Measurements from ENCODE around the gene RPTOR.

RPTOR gene

DNA sequence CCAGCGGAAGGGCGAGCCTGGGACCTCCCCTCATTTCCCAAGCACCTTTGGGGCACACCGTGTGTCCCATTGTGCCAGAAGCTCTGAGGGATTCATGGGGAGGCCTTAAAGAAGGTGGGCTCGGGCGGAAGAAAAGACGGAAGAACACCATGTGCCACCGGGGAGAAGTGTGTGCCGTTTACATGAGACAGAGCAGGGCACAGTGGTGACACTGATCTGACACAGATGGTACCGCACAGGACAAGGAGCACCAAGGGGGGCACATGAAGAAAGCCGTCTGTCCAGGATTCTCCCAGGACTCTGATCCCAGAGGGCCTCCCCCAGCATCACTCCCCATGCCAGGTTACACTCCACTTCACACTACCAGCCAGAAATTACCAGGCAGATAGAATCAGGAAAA is 318.3 kb downstream of the RPTOR start:
- TF ChIP-seq CTCF (IDR thresholded peaks at IDR 0.05; ENCODE audit: control insufficient read depth, extremely low read depth, insufficient read depth) = no peak
- no peak overlapping the region for H3K4me3 ChIP-seq (ENCODE audit: low read depth, low read length)
- no peak for DNase-seq (ENCODE audit: low read depth)

- no peak overlapping the region for H3K4me3 ChIP-seq (ENCODE audit: low read depth, low read length)
- no peak for TF ChIP-seq CTCF (IDR thresholded peaks at IDR 0.05; ENCODE audit: control insufficient read depth, extremely low read depth, insufficient read depth)
Observed at GRCh38 chr17:80863626-80864025, 319.0 kb downstream of the RPTOR start.

DNA sequence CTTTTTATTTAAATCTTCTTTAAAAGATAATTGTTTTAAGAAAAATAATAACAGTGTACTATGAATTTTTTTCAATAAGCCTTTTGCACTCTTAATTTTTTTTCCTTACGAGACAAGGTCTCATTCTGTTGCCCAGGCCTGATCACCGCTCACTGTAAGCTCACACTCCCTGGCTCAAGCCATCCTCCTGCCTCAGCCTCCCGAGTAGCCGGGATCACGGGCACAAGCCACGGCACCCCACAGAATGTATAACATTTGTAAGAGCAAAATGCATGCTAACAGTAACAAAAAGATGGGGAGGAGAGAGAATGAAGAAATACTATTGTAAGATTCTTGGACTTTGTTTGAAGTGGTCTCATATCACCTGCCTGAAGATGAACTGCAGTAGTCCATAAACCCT is 320.1 kb downstream of the RPTOR start:
- DNase-seq (ENCODE audit: low read depth) = no peak

More at GRCh38 chr17:80863626-80864025, 319.0 kb downstream of the RPTOR start:
- no peak for DNase-seq (ENCODE audit: low read depth)

DNA sequence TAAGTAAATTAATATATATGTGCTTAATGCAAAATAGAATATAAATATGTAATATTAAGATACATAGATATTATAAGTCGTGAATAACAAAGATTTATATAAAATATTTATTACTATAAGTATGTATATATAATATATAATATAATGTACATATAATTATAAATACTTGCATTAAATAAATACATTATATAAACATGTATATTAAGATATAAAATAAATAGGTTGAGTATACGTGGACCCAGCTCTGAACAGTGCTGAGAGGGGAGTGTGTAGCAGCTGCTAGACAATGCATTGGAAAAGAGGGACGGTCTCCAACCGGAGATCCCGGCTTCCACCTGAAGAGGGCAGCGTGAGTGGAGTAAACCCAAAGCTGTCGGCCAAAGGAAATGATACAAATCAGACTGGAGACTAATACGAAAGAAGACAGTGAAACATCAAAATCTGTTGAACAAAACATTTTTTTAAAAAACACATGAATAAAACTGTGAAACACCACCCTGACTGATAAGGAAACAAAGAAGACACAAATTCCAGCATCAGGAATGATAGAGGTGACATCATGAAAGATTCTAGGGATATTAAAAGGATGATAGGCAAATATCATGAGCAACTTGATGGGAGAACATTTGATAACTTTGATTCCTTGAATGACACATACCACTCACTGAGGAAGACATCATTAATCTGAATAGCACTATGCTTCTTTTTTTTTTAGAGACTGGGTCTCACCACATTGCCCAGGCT is 321.6 kb downstream of the RPTOR start:
- DNase-seq (ENCODE audit: low read depth) = no peak
- peak; percentile 82 for TF ChIP-seq CTCF (IDR thresholded peaks at IDR 0.05; ENCODE audit: control insufficient read depth, extremely low read depth, insufficient read depth)
- no peak overlapping the region for H3K4me3 ChIP-seq (ENCODE audit: low read depth, low read length)

More for the DNA sequence above, 320.1 kb downstream of the RPTOR start:
- no peak overlapping the region for H3K4me3 ChIP-seq (ENCODE audit: low read depth, low read length)
- no peak for TF ChIP-seq CTCF (IDR thresholded peaks at IDR 0.05; ENCODE audit: control insufficient read depth, extremely low read depth, insufficient read depth)

GRCh38 chr17:80868022-80868609 is 323.5 kb downstream of the RPTOR start:
- no peak for DNase-seq (ENCODE audit: low read depth)
- TF ChIP-seq CTCF (IDR thresholded peaks at IDR 0.05; ENCODE audit: control insufficient read depth, extremely low read depth, insufficient read depth) = no peak
- no peak overlapping the region for H3K4me3 ChIP-seq (ENCODE audit: low read depth, low read length)

GRCh38 chr17:80869481-80870145 is 325.0 kb downstream of the RPTOR start:
- no peak for TF ChIP-seq CTCF (IDR thresholded peaks at IDR 0.05; ENCODE audit: control insufficient read depth, extremely low read depth, insufficient read depth)
- H3K4me3 ChIP-seq (ENCODE audit: low read depth, low read length) = no peak overlapping the region
- DNase-seq (ENCODE audit: low read depth) = no peak

All from LNCaP clone FGC (cell line).